Liver (tissue), 9 donors: ENCODE measurements around the gene TPD52L1. TPM values are rescaled to one million over a fixed set of nuclear protein-coding genes. Genes with fewer than 3 reads are reported as not detected.
"Not testable (repeated sequence)": the region's sequence is repeated elsewhere in the genome, so short reads cannot be mapped to it uniquely, and the experiment has no call there.

Source experiments
- DNase-seq: peaks from one replicate; pipeline ENCODE4 v3.0.0-alpha.2; 2017; ENCODE audit warnings: low spot score
- H3K27ac ChIP-seq, 2 donors: one replicate each; pipeline ENCODE4 v1.7.0; 2013; ENCODE audit warnings: inconsistent platforms in 2 of 2, low read length in 2 of 2, control low read depth in 1 of 2, low read depth in 1 of 2, mild to moderate bottlenecking in 1 of 2
- H3K27me3 ChIP-seq, 4 donors: one replicate each; pipeline versions ENCODE4 v1.6.1 to v1.7.0; 2013; ENCODE audit warnings: low read length in 3 of 4, inconsistent platforms in 1 of 4, mild to moderate bottlenecking in 1 of 4, moderate library complexity in 1 of 4; ENCODE audit not compliant: control insufficient read depth in 4 of 4, insufficient read depth in 4 of 4
- H3K36me3 ChIP-seq, 4 donors: one replicate each; pipeline versions ENCODE4 v1.6.1 to v1.7.0; 2013; ENCODE audit warnings: low read length in 3 of 4, mild to moderate bottlenecking in 3 of 4, low read depth in 1 of 4, moderate library complexity in 1 of 4; ENCODE audit not compliant: control insufficient read depth in 4 of 4, insufficient read depth in 3 of 4
- H3K4me1 ChIP-seq, 4 donors: one replicate each; pipeline versions ENCODE4 v1.6.1 to v1.7.0; 2013; ENCODE audit warnings: low read length in 3 of 4, mild to moderate bottlenecking in 3 of 4, moderate library complexity in 1 of 4; ENCODE audit not compliant: control insufficient read depth in 4 of 4, insufficient read depth in 4 of 4
- H3K4me3 ChIP-seq, 3 donors: one replicate each; pipeline versions ENCODE4 v1.6.1 to v1.7.0; 2013; ENCODE audit warnings: low read length in 3 of 3, control low read depth in 1 of 3, low read depth in 1 of 3, mild to moderate bottlenecking in 1 of 3
- H3K9ac ChIP-seq, 2 donors: one replicate each; pipeline ENCODE4 v1.7.0; 2013; ENCODE audit warnings: low read length in 2 of 2, mild to moderate bottlenecking in 2 of 2, moderate library complexity in 2 of 2, control low read depth in 1 of 2, low read depth in 1 of 2
- H3K9me3 ChIP-seq, 4 donors: one replicate each; pipeline versions ENCODE4 v1.6.1 to v1.7.0; 2013; ENCODE audit warnings: low read length in 3 of 4; ENCODE audit not compliant: control insufficient read depth in 4 of 4
- CTCF ChIP-seq: fragments of 150-350 bp; IDR thresholded peaks from 2 replicates; pipeline ENCODE4 v1.5.1; 2017; ENCODE audit warnings: improper control_type of control experiment, low read depth, low read length; ENCODE audit not compliant: missing input control
- EGR1 ChIP-seq, 2 donors: IDR thresholded peaks; 2 replicates each; pipeline ENCODE4 v1.6.1; 2016 to 2018; ENCODE audit warnings: antibody characterized with exemption in 2 of 2, low read depth in 2 of 2
- FOXA1 ChIP-seq: IDR thresholded peaks from 2 replicates; pipeline ENCODE4 v1.6.1; 2016; ENCODE audit warnings: antibody characterized with exemption
- FOXA2 ChIP-seq: IDR thresholded peaks from 2 replicates; pipeline ENCODE4 v1.6.1; 2016; ENCODE audit warnings: antibody characterized with exemption
- GABPA ChIP-seq, 2 donors: IDR thresholded peaks in 1 of 2; conservative IDR thresholded peaks in 1 of 2; 2 replicates each; pipeline ENCODE4 v1.6.1; 2016; ENCODE audit warnings: antibody characterized with exemption in 2 of 2, mild to moderate bottlenecking in 1 of 2, moderate library complexity in 1 of 2
- HNF4A ChIP-seq, 2 donors: conservative IDR thresholded peaks; 2 replicates each; pipeline ENCODE4 v1.6.1; 2016; ENCODE audit warnings: antibody characterized with exemption in 2 of 2, mild to moderate bottlenecking in 2 of 2
- HNF4G ChIP-seq: IDR thresholded peaks from 2 replicates; pipeline ENCODE4 v1.6.1; 2016; ENCODE audit warnings: antibody characterized with exemption
- JUND ChIP-seq, 2 donors: IDR thresholded peaks; 2 replicates each; pipeline ENCODE4 v1.6.1; 2016; ENCODE audit warnings: antibody characterized with exemption in 2 of 2
- MAX ChIP-seq: IDR thresholded peaks from 2 replicates; pipeline ENCODE4 v1.6.1; 2016; ENCODE audit warnings: antibody characterized with exemption
- NR2F2 ChIP-seq: IDR thresholded peaks from 2 replicates; pipeline ENCODE4 v1.6.1; 2016; ENCODE audit warnings: antibody characterized with exemption
- RAD21 ChIP-seq, 2 donors: IDR thresholded peaks; 2 replicates each; pipeline ENCODE4 v1.6.1; 2016; ENCODE audit warnings: antibody characterized with exemption in 2 of 2, mild to moderate bottlenecking in 2 of 2
- REST ChIP-seq: IDR thresholded peaks from 2 replicates; pipeline ENCODE4 v1.6.1; 2016; ENCODE audit warnings: antibody characterized with exemption, mild to moderate bottlenecking
- RXRA ChIP-seq, 2 donors: IDR thresholded peaks; 2 replicates each; pipeline ENCODE4 v1.6.1; 2017 to 2018; ENCODE audit warnings: antibody characterized with exemption in 2 of 2, mild to moderate bottlenecking in 1 of 2
- SP1 ChIP-seq: IDR thresholded peaks from 2 replicates; pipeline ENCODE4 v1.6.1; 2018; ENCODE audit warnings: antibody characterized with exemption, mild to moderate bottlenecking
- TAF1 ChIP-seq: conservative IDR thresholded peaks from 2 replicates; pipeline ENCODE4 v1.6.1; 2016; ENCODE audit warnings: antibody characterized with exemption, mild to moderate bottlenecking
- YY1 ChIP-seq: IDR thresholded peaks from 2 replicates; pipeline ENCODE4 v1.6.1; 2016; ENCODE audit warnings: antibody characterized with exemption, mild to moderate bottlenecking
- WGBS: extraction: QIAGEN DNeasy Blood & Tissue Kit; methylation state at CpG from one replicate; pipeline ENCODE4 v1.1.7; 2013; 5-methylcytosine and 5-hydroxymethylcytosine counted together
- polyA plus RNA-seq, 2 donors: library from polyadenylated mRNA; stranded (reverse) in 1 of 2; unstranded in 1 of 2; fragments of 200-250 nt in 1 of 2; fragments of >200 nt in 1 of 2; fragmentation: Nextera tagmentation in 1 of 2; extraction: Ambion mirVana in 1 of 2; gene quantifications; one replicate each; pipeline versions ENCODE4 v1.2.1 to v1.2.3, GENCODE V29; 2013 to 2015
- total RNA-seq, 2 donors: library from RNA; depleted of rRNA; stranded (reverse); fragments of >200 nt; gene quantifications; one replicate each; pipeline ENCODE4 v1.2.3, GENCODE V29; 2014
- TF ChIP-seq, protein P1 (sequence below): IDR thresholded peaks from 2 replicates; pipeline ENCODE4 v1.6.1; 2016; ENCODE audit warnings: antibody characterized with exemption
- TF ChIP-seq, protein P2 (sequence below): IDR thresholded peaks from 2 replicates; pipeline ENCODE4 v1.6.1; 2016; ENCODE audit warnings: antibody characterized with exemption
- donor health status: healthy.
- donor health status: healthy.
- donor health status: healthy.
- donor health status: healthy.
- donor health status: healthy.

Gene TPD52L1
- total and polyA plus RNA-seq, 4 donors: 8.9 to 66.4 (median 56.6) TPM

- TF ChIP-seq MAX (no peak), TAF1 (no peak), RXRA (IDR thresholded peaks at IDR 0.05) (no peak), GABPA (IDR thresholded peaks at IDR 0.05 in 1 of 2, conservative IDR thresholded peaks at IDR 0.05 in 1 of 2) (no peak), FOXA1 (no peak), CTCF (no peak), FOXA2 (no peak), YY1 (no peak), RAD21 (IDR thresholded peaks at IDR 0.05) (no peak), HNF4A (conservative IDR thresholded peaks at IDR 0.05) (no peak), EGR1 (IDR thresholded peaks at IDR 0.05; ENCODE audit: low read depth in 2 of 2) (no peak), SP1 (no peak), HNF4G (no peak), NR2F2 (no peak), REST (no peak), JUND (IDR thresholded peaks at IDR 0.05) (no peak)
- TF ChIP-seq, protein P1, sequence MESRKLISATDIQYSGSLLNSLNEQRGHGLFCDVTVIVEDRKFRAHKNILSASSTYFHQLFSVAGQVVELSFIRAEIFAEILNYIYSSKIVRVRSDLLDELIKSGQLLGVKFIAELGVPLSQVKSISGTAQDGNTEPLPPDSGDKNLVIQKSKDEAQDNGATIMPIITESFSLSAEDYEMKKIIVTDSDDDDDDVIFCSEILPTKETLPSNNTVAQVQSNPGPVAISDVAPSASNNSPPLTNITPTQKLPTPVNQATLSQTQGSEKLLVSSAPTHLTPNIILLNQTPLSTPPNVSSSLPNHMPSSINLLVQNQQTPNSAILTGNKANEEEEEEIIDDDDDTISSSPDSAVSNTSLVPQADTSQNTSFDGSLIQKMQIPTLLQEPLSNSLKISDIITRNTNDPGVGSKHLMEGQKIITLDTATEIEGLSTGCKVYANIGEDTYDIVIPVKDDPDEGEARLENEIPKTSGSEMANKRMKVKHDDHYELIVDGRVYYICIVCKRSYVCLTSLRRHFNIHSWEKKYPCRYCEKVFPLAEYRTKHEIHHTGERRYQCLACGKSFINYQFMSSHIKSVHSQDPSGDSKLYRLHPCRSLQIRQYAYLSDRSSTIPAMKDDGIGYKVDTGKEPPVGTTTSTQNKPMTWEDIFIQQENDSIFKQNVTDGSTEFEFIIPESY: no peak
- TF ChIP-seq, protein P2, sequence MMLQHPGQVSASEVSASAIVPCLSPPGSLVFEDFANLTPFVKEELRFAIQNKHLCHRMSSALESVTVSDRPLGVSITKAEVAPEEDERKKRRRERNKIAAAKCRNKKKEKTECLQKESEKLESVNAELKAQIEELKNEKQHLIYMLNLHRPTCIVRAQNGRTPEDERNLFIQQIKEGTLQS: no peak
- Histone ChIP-seq H3K9ac (no peak overlapping the region), H3K27ac (no peak overlapping the region), H3K36me3 (peaks cover 3 to 14% (median 6%) of the 10 kb centered on the region in 4 donors), H3K4me3 (no peak overlapping the region), H3K27me3 (no peaks in the 10 kb centered on the region), H3K9me3 (no peaks in the 10 kb centered on the region), H3K4me1 (no peaks in the 10 kb centered on the region)
- 97% methylated on average over 7 of the region's 7 CpGs for whole genome bisulfite sequencing
- no peak for DNase-seq
Measured at GRCh38 chr6:125279961-125280360, 126.4 kb downstream of the TPD52L1 start.

DNA sequence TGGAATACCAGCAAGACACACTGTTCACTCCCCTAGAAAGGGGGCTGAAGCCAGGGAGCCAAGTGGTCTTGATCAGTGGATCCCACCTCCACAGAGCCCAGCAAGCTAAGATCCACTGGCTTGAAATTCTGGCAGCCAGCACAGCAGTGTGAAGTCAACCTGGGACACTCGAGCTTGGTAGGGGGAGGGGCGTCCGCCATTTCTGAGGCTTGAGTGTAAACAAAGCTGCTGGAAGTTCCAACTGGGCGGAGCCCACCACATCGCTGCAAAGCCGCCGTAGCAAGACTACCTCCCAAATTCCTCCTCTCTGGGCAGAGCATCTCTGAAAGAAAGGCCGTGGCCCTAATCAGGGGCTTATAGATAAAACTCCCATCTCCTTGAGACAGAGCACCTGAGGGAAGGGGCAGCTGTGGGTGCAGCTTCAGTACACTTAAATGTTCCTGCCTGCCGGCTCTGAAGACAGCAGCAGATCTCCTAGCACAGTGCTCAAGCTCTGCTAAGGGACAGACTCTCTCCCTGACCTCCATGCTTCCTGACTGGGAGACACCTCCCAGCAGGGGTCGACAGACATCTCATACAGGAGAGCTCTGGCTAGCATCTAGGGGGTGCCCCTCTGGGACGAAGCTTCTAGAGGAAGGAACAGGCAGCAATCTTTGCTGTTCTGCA lies 126.9 kb downstream of the TPD52L1 start:
- not testable (repeated sequence) for H3K9me3 ChIP-seq, H3K4me1 ChIP-seq, H3K9ac ChIP-seq, H3K27me3 ChIP-seq, H3K27ac ChIP-seq, DNase-seq, H3K4me3 ChIP-seq
- peaks cover 3 to 12% (median 6%) of the 10 kb centered on the region in 4 donors for H3K36me3 ChIP-seq
- 94% methylated on average over 11 of the region's 11 CpGs for WGBS

DNA sequence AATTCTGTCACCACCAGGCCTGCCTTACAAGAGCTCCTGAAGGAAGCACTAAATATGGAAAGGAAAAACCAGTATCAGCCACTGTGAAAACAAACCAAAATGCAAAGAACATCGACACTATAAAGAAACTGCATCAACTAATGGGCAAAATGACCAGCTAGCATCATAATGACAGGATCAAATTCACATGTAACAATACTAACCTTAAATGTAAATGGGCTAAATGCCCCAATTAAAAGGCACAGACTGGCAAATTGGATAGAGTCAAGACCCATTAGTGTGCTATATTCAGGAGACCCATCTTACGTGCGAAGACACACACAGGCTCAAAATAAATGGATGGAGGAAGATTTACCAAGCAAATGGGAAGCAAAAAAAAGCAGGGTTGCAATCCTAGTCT lies 128.9 kb downstream of the TPD52L1 start:
- H3K36me3 ChIP-seq, H3K9me3 ChIP-seq, H3K4me1 ChIP-seq, H3K4me3 ChIP-seq, DNase-seq, H3K9ac ChIP-seq, H3K27me3 ChIP-seq, H3K27ac ChIP-seq: not testable (repeated sequence)
- 99% methylated on average over 3 of the region's 3 CpGs for WGBS
